ENCODE results near the gene KIAA0319L. TPM values are rescaled to one million over a fixed set of nuclear protein-coding genes. Genes with fewer than 3 reads are reported as not detected.

Gene KIAA0319L
- total RNA-seq, 1 donor from 2014 or later, result 66.9 TPM

GRCh38 chr1:35567947-35568558 is 10.8 kb upstream of the KIAA0319L start:
- intact Hi-C loops (cut with DNase I), result loop anchor here (5.0 kb wide), 1 partner anchor 159 kb away; no protein-coding TSS in a partner anchor
- DNase-seq (ENCODE audit: low spot score), result no peak
- no peak for ATAC-seq

DNA sequence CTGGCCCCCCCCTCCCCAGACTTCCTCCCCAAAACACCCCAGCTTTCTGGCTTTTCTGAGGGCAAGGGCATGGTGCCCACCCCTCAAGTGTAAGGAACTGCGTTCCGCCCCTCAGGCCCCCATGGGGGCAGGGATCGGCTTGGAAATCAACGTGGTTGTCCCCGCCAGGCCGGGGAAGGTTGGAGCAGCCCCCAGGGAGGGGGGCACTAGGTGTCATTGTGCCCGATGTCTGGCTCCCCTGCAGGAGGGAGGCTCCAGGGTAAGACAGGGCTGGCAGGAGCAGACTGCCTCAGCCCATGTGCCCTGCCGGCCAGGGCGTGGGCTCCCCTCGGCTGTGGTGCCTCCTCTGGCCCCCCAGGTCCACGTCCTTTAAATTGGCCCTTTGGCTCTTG is 8.5 kb upstream of the KIAA0319L start:
- intact Hi-C loops (cut with DNase I), result loop anchor here (5.0 kb wide), 1 partner anchor 162 kb away; no protein-coding TSS in a partner anchor
- DNase-seq (ENCODE audit: low spot score) (peak; percentile 33), ATAC-seq (no peak)

GRCh38 chr1:35564884-35565741 is 7.9 kb upstream of the KIAA0319L start:
- ATAC-seq, result no peak
- intact Hi-C loops (cut with DNase I), result loop anchor here (5.0 kb wide), 1 partner anchor 162 kb away; no protein-coding TSS in a partner anchor
- DNase-seq (ENCODE audit: low spot score), result no peak

DNA sequence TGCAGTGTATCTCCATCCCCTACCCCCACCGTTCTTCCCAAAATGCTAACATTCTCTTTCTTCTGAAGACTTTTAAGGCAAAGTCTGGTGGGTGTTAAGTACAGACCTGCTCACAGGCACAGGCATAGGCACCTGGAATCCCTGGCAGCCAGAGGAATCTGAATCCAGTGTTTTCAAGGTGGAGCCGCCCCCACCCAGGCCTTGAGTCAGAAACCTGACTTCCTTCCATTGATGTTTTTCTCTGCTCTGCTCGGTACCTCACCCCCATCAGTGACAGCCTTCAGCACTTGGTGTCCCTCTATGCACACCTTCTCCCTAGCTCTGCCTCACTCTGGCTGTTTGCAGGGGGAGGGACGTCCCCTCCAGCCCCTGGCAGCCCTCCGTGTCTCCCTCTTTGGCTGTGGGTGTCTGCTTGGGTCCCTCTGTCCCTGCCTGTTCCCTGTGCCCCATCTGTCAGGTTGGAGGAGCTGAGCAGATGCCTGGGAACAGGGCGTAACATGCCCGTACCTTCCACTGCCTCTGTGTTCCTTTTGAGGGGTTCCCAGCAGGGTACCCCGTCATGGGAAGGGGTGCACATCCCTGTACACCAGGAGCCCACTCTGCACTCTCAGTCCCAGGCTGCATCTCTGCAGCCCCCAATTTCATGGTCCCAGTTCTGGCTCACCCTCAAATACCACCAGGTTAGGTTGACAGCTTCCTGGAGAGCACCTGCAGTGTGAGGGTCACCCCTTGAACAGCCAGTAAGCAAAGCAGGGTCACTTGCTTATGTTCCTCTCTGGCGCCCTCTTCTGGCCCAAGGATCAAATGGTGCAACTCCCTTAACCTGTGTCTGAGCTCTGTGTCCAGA is 7.1 kb upstream of the KIAA0319L start:
- intact Hi-C loops (cut with DNase I), result no loop called here
- DNase-seq (ENCODE audit: low spot score), result peak; percentile 91
- peak; percentile 61 for ATAC-seq

- intact Hi-C loops (cut with DNase I), result loop anchor here (2.0 kb wide), 1 partner anchor 110 kb away; no protein-coding TSS in a partner anchor
- ATAC-seq (no peak), DNase-seq (ENCODE audit: low spot score) (no peak)
Observed at GRCh38 chr1:35563166-35563565, 6.0 kb upstream of the KIAA0319L start.

DNA sequence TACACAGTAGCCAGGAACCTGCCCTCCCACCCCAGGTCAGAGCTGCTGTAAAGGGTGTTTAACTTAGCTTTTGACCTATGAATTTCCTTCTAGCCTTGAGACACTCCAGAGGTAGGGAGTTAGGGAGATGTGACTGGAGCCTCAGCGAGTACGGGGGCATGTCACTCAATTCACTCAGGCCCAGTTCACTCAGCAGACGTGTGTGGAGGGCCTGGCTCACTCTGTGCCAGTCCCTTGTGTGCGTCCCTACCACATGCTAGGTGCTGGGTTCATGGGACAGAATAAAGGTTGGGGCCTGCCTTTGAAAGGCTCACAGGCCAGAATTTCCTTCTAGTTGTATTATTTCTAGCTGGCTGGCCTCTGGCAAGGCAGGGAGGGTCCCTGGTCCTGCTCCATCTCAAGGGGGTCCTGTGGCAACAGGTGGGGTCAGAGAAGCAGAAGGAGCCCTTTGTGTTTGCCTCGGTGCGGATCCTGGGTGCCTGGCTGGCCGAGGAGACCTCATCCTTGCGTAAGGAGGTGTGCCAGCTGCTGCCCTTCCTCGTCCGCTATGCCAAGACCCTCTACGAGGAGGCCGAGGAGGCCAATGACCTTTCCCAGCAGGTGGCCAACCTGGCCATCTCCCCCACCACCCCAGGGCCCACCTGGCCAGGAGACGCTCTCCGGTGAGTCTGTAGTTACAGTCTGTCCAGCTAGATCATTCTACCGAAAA is 4.9 kb upstream of the KIAA0319L start:
- DNase-seq (ENCODE audit: low spot score) (no peak), ATAC-seq (no peak)
- intact Hi-C loops (cut with DNase I), result loop anchor here (2.0 kb wide), 1 partner anchor 109 kb away; no protein-coding TSS in a partner anchor

DNA sequence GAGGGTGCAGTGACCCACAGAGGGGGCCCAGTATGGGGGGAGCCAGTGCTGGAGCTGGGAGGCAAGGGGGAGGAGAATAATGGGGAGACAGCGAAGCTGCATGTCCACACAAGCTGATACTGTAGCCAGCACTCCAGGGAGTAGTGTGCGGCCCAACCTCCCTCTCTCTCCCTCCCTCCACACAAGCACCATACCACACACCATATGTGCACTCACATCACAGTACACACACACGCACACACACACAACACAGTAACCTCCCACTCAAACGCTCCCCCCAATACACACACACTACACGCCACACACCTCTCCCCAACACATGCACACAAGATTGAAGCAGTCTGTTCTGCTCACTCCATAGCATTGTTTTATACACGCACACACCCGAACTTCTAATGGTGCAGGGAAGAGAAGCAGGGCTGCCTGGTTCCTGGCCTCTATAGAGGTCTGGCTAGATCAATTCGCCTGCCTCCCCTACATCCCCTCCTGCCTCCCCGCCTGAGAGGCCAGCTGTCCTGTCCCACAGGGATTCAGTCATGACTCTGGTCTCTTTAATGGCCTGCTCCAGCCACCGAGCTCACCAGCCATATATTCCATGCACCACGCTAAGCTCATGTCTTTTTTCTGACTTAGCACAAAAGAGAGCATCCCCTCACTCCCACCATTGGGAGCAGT is 4.2 kb upstream of the KIAA0319L start:
- intact Hi-C loops (cut with DNase I), result no loop called here
- DNase-seq (ENCODE audit: low spot score) (no peak), ATAC-seq (no peak)

- DNase-seq (ENCODE audit: low spot score) (no peak), ATAC-seq (no peak)
- intact Hi-C loops (cut with DNase I), result no loop called here
Observed at GRCh38 chr1:35560256-35561225, 3.3 kb upstream of the KIAA0319L start.

DNA sequence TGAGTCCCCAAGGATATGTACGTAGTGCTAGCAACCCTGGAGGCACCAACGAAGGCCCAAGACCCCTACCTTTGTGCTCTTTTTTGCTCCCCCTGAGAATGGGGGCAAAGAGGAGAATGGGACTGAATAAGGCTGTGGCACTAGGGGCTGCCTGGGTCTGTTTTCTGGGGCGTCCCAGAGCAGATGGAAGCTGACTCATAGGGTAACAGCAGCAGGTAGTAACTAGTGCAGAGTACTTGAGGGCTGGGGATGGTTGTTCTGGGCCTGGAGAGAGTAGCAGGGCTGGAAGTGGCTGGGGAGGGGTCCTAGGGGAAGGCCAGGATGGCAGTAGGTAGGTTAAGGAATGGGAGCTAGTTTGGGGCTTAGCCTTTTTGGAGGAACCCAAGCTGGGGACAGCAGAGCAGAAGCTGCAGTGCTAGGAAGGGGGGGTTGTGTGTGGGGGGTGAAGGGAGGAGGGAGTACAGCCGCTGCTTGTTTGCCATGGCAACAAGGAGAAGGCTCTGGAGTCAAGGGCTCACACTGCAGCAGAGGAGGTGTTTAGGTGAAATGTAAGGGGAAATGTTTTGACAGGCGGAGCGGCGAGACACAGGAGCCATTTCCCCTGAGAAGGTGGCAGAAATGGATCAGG is 2.2 kb upstream of the KIAA0319L start:
- ATAC-seq, result no peak
- no peak for DNase-seq (ENCODE audit: low spot score)
- intact Hi-C loops (cut with DNase I), result no loop called here

DNA sequence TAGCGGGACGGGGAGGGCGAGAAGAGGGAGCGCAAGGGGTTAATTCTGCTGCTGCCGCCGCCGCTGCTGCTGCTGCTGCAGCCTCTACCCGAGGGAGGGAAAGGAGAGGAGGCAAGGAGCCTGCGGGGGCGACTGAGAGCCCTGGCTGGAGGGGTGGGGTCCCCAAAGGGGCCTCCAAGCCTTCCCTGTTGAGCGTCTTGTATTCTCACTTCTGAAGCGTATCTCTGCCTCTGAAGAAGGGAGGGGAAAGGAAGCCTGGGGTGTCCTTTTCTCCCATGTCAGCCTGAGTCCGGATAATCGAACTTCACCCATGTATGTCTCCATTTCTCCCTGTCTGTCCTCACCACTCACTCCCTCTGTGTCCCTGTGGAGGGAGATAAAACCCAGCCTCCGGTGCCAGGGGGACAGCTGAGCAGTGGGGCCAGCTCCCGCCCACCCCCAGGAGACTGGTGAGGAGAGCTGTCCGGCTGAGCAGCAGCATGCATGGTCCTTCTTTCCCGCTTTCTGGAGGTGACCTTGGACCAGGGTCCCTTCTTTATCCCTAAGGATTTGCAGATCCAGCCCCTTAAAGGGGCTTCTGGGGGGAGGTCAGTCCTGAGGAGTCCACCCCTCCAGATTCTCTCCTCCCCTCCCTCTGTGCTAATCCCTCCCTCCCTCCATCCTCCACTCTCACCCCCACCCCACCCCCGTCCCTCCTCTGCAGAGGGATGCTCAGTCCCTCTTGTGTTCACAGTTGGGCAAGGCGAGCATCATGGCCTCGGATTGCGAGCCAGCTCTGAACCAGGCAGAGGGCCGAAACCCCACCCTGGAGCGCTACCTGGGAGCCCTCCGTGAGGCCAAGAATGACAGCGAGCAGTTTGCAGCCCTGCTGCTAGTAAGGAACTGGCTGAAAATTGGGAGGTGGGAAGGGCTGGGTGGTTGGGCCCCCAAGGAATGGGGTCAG is 1.4 kb upstream of the KIAA0319L start:
- DNase-seq (ENCODE audit: low spot score) (no peak), ATAC-seq (peak; percentile 1)
- intact Hi-C loops (cut with DNase I), result no loop called here

GRCh38 chr1:35557611-35558373 is 589 bp upstream of the KIAA0319L start, which contains the start of gene NCDN:
Gene NCDN (plus strand): TSS chr1:35557799. CDS start chr1:35558191, 392 bp downstream.
- ATAC-seq (peak; percentile 97), DNase-seq (ENCODE audit: low spot score) (peak; percentile 97)
- intact Hi-C loops (cut with DNase I), result no loop called here

- intact Hi-C loops (cut with DNase I), result no loop called here
- ATAC-seq, result no peak
- no peak for DNase-seq (ENCODE audit: low spot score)
Observed at GRCh38 chr1:35556484-35557117, 602 bp downstream of the KIAA0319L start.

GRCh38 chr1:35555601-35556477 is 1.4 kb downstream of the KIAA0319L start:
- DNase-seq (ENCODE audit: low spot score) (no peak), ATAC-seq (no peak)
- intact Hi-C loops (cut with DNase I), result no loop called here

Measured in sciatic nerve (tissue), 2 donors.